WTC11 (cell line): ENCODE data around the gene USF2. TPM values are rescaled to one million over a fixed set of nuclear protein-coding genes. Genes with fewer than 3 reads are reported as not detected.
A peak's percentile ranks its signal among the peaks of the same experiment; 100 is the strongest.

Source experiments
- ATAC-seq: fragments of 200-7000 bp; cut with Tn5 transposase; 2 replicates; pipeline ENCODE4 v1.10.0; 2021; ENCODE audit warnings: mild to moderate bottlenecking, moderate library complexity
- CTCF ChIA-PET: fragments of 300-600 bp; sonication (Branson Sonifier 250); formaldehyde crosslinking; loops from one replicate; lab custom pipeline; 2021; ENCODE audit warnings: antibody characterized with exemption; lab: Charles Lee
- POLR2A ChIA-PET: fragments of 350-600 bp; sonication (Branson Sonifier 250); formaldehyde crosslinking; loops from one replicate; lab custom pipeline; 2021; ENCODE audit warnings: antibody characterized with exemption; lab: Charles Lee
- DNase-seq: peaks from one replicate; pipeline ENCODE4 v3.0.0; 2021; ENCODE audit warnings: low spot score
- H3K27ac Mint-ChIP-seq: 2 replicates; pipeline ENCODE4 v1.8.0; 2021; ENCODE audit warnings: mixed read lengths
- H3K27me3 Mint-ChIP-seq: 2 replicates; pipeline ENCODE4 v1.8.0; 2021; ENCODE audit warnings: low read depth, mild to moderate bottlenecking, moderate library complexity, mixed read lengths
- H3K36me3 Mint-ChIP-seq: 2 replicates; pipeline ENCODE4 v1.8.0; 2021; ENCODE audit warnings: mixed read lengths
- H3K4me1 Mint-ChIP-seq: 2 replicates; pipeline ENCODE4 v1.8.0; 2022; ENCODE audit warnings: mixed read lengths
- H3K4me3 Mint-ChIP-seq: 2 replicates; pipeline ENCODE4 v1.8.0; 2021; ENCODE audit warnings: mild to moderate bottlenecking, moderate library complexity, mixed read lengths
- H3K9me3 Mint-ChIP-seq: 2 replicates; pipeline ENCODE4 v1.8.0; 2021; ENCODE audit warnings: mixed read lengths
- ESRRA ChIP-seq: sonication (generic); formaldehyde crosslinking; IDR thresholded peaks from 2 replicates; pipeline ENCODE4 v1.8.1; 2022; ENCODE audit warnings: mild to moderate bottlenecking, missing genetic modification reagents, borderline replicate concordance
- KAT7 ChIP-seq: sonication (generic); formaldehyde crosslinking; IDR thresholded peaks from 2 replicates; pipeline ENCODE4 v1.8.1; 2023; ENCODE audit warnings: missing genetic modification reagents, mild to moderate bottlenecking, borderline replicate concordance
- MAX ChIP-seq: sonication (generic); formaldehyde crosslinking; IDR thresholded peaks from 2 replicates; pipeline ENCODE4 v1.8.0; 2022; ENCODE audit warnings: mild to moderate bottlenecking, missing genetic modification reagents
- MYBL2 ChIP-seq: sonication (generic); formaldehyde crosslinking; IDR thresholded peaks from 2 replicates; pipeline ENCODE4 v1.8.1; 2023; ENCODE audit warnings: mild to moderate bottlenecking, moderate library complexity, missing genetic modification reagents
- NFYB ChIP-seq: sonication (generic); formaldehyde crosslinking; conservative IDR thresholded peaks from 2 replicates; pipeline ENCODE4 v1.8.0; 2022; ENCODE audit warnings: low read depth, missing genetic modification reagents
- PRRX2 ChIP-seq: fragments of 250-450 bp; sonication (Bioruptor Pico); IDR thresholded peaks from 2 replicates; pipeline ENCODE4 v1.8.0; 2021; ENCODE audit warnings: mild to moderate bottlenecking
- SMAD3 ChIP-seq: sonication (generic); formaldehyde crosslinking; IDR thresholded peaks from 2 replicates; pipeline ENCODE4 v1.8.0; 2022; ENCODE audit warnings: missing genetic modification reagents, mild to moderate bottlenecking, borderline replicate concordance
- SP1 ChIP-seq: sonication (generic); formaldehyde crosslinking; conservative IDR thresholded peaks from 2 replicates; pipeline ENCODE4 v1.8.1; 2022; ENCODE audit warnings: missing genetic modification reagents
- ZNF138 ChIP-seq: sonication (generic); formaldehyde crosslinking; conservative IDR thresholded peaks from 2 replicates; pipeline ENCODE4 v1.8.1; 2022; ENCODE audit warnings: mild to moderate bottlenecking, moderate library complexity, missing genetic modification reagents
- ZNF263 ChIP-seq: sonication (generic); formaldehyde crosslinking; IDR thresholded peaks from 2 replicates; pipeline ENCODE4 v1.8.1; 2022; ENCODE audit warnings: low read depth, mild to moderate bottlenecking, moderate library complexity, missing genetic modification reagents
- ZNF317 ChIP-seq: sonication (generic); formaldehyde crosslinking; IDR thresholded peaks from 2 replicates; pipeline ENCODE4 v1.8.1; 2023; ENCODE audit warnings: low read depth, mild to moderate bottlenecking, moderate library complexity, missing genetic modification reagents, borderline replicate concordance
- ZNF396 ChIP-seq: fragments of 250-450 bp; sonication (Bioruptor Pico); IDR thresholded peaks from 2 replicates; pipeline ENCODE4 v1.8.0; 2021; ENCODE audit warnings: mild to moderate bottlenecking, moderate library complexity, borderline replicate concordance
- ZNF532 ChIP-seq: fragments of 250-450 bp; sonication (Bioruptor Pico); IDR thresholded peaks from 2 replicates; pipeline ENCODE4 v1.9.0; 2021; ENCODE audit warnings: mild to moderate bottlenecking, borderline replicate concordance
- ZNF671 ChIP-seq: fragments of 250-450 bp; sonication (Bioruptor Pico); IDR thresholded peaks from 2 replicates; pipeline ENCODE4 v1.8.0; 2021; ENCODE audit warnings: mild to moderate bottlenecking
- ZSCAN18 ChIP-seq: fragments of 250-450 bp; sonication (Bioruptor Pico); IDR thresholded peaks from 2 replicates; pipeline ENCODE4 v2.1.2; 2022; ENCODE audit warnings: mild to moderate bottlenecking, moderate library complexity
- total RNA-seq: library from RNA; stranded (reverse); gene quantifications from 3 replicates; pipeline ENCODE4 v1.2.3, GENCODE V29; 2021

USF2 gene
- total RNA-seq, 1 experiment from 2014 or later, result 109 TPM

GRCh38 chr19:35264268-35265125, 4.3 kb upstream of the USF2 start:
- peaks cover 7% of the 10 kb centered on the region for H3K4me1 Mint-ChIP-seq
- DNase-seq, result peak; percentile 2
- no peaks in the 10 kb centered on the region for H3K27me3 Mint-ChIP-seq
- CTCF ChIA-PET, result interaction anchor here (0.5 to 0.7 kb wide), 4 partner anchors 61 to 197 kb away, joined by 3 read pairs; partner anchors contain the start of genes FXYD7 and LGI4
- POLR2A ChIA-PET, result no interaction called here
- no peaks in the 10 kb centered on the region for H3K9me3 Mint-ChIP-seq
- TF ChIP-seq NFYB (CRISPR knock-in tag) (no peak), KAT7 (CRISPR knock-in tag) (no peak), ZNF671 (CRISPR knock-in tag) (no peak), ZNF263 (CRISPR knock-in tag) (no peak), MYBL2 (CRISPR knock-in tag) (no peak), ZNF396 (CRISPR knock-in tag) (no peak)
- TF ChIP-seq, all 79 proteins: peak for 0
- H3K4me3 Mint-ChIP-seq, result no peak overlapping the region
- peaks cover 29% of the 10 kb centered on the region for H3K36me3 Mint-ChIP-seq
- no peak for ATAC-seq
- H3K27ac Mint-ChIP-seq, result peak overlapping the region; percentile 74

GRCh38 chr19:35265126-35265899, 3.4 kb upstream of the USF2 start:
- no peaks in the 10 kb centered on the region for H3K9me3 Mint-ChIP-seq
- peaks cover 7% of the 10 kb centered on the region for H3K4me1 Mint-ChIP-seq
- H3K4me3 Mint-ChIP-seq, result 0 out of 2 replicates have a peak overlapping the region, but pooled peaks have one; percentile 5
- peak; percentile 8 for DNase-seq
- ATAC-seq, result no peak
- peaks cover 26% of the 10 kb centered on the region for H3K36me3 Mint-ChIP-seq
- no peaks in the 10 kb centered on the region for H3K27me3 Mint-ChIP-seq
- TF ChIP-seq ZNF532 (no peak), ZNF317 (no peak), MAX (CRISPR knock-in tag) (no peak), SMAD3 (CRISPR knock-in tag) (no peak), KAT7 (CRISPR knock-in tag) (no peak), ZSCAN18 (CRISPR knock-in tag) (no peak), SP1 (CRISPR knock-in tag) (no peak), ZNF138 (CRISPR knock-in tag) (no peak), ZNF263 (CRISPR knock-in tag) (no peak), ESRRA (CRISPR knock-in tag) (no peak), PRRX2 (no peak)
- POLR2A ChIA-PET, result no interaction called here
- H3K27ac Mint-ChIP-seq, result peak overlapping the region; percentile 79
- CTCF ChIA-PET, result interaction anchor here (0.8 to 2.5 kb wide), 3 partner anchors 29 to 198 kb away, joined by 3 to 8 read pairs (median 4); no protein-coding TSS in a partner anchor
